ENCODE measurements around the gene ARHGAP22.

The ARHGAP22 gene

DNA sequence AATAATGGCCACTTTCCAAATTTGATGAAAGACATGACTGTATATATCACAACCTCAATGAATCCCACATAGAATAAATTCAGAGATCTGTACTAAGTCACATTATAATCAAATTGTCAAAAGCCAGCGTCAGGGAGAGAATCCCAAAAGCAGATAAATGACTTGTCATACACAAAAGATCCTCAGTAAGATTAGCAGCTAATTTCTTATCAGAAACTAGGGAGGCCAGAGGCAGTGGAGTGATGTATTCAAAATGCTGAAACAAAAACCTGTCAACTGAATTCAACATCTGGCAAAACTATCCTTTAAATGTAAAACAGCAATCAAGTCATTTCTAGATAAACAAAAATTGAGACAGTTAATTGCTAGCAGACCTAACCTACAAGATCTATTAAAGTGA is 11.6 kb upstream of the ARHGAP22 start:
- ATAC-seq (no peak), DNase-seq (no peak)
- H3K27ac Mint-ChIP-seq: no peak overlapping the region
- H3K27me3 Mint-ChIP-seq: peaks cover 24% of the 10 kb centered on the region
- H3K4me3 Mint-ChIP-seq: no peak overlapping the region
- H3K4me1 Mint-ChIP-seq: no peaks in the 10 kb centered on the region
- H3K9me3 Mint-ChIP-seq: peaks cover 13% of the 10 kb centered on the region
- no peaks in the 10 kb centered on the region for H3K36me3 Mint-ChIP-seq (ENCODE audit: low read depth)

DNA sequence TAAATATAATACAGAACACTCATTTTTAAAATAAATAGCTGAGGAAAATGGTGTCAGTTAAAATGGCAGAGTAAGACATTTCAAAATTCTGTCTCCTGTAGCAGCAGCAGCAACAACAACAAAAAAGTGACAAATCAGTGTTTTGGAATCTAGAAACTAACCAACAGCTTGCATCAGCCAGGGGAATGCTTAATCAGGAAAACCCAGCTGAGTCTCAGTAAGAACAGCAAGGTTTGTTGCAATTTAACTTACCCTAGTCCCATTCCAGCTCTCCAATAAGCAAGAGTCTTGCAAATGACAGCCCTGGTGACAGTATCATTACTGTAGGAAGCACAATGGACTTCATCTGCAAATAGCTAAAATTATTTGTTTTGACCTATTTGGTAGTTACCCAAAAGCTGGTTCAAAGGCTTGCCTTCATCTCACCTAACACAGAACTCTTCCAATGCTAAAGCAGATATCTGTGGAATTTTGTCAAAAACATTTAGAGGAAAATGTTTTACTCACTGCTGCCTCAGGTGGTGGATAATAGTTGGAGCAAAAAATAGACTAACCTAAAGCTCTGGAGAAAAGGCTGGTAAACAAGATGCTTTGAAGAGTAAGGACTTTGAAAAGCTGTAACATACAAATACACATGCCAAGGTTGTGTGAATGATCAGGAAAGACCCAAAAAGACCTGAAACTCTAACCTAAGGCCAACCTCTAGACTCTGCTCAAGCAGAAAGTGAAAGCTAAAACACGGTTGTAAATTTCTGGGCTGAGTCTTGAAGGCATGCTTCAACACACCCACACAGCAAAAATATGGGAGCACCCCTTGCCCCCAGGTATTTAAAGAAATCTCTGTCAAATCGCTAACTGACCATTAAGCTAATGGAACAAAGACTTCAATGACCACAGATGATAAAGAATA is 9.9 kb upstream of the ARHGAP22 start:
- Mint-ChIP-seq H3K27ac (no peak overlapping the region), H3K36me3 (ENCODE audit: low read depth) (no peaks in the 10 kb centered on the region), H3K27me3 (peaks cover 26% of the 10 kb centered on the region), H3K4me1 (no peaks in the 10 kb centered on the region), H3K9me3 (peaks cover 13% of the 10 kb centered on the region), H3K4me3 (no peak overlapping the region)
- no peak for DNase-seq
- ATAC-seq: no peak

DNA sequence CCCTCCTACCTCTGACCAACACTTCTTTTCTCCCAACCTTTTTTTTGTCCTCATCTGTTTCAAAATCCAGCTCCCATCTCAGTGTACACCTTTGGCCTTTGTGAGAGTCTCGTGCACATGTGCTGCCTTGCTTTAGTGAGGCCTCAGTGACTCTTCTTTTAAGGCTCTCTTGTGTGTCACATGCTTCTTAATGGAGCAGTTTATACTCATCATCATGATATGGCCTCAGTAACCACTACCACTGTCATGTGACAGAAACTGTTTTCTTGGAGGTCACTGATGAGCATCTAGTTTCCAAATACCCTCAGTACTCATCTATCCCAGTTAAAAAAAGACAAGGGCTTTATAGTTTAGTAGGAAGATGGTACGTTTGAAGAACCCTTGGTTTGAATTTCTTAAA is 8.1 kb upstream of the ARHGAP22 start:
- Mint-ChIP-seq H3K36me3 (ENCODE audit: low read depth) (no peaks in the 10 kb centered on the region), H3K4me3 (no peak overlapping the region), H3K4me1 (no peaks in the 10 kb centered on the region), H3K27me3 (peaks cover 28% of the 10 kb centered on the region), H3K9me3 (peaks cover 13% of the 10 kb centered on the region), H3K27ac (no peak overlapping the region)
- DNase-seq: no peak
- no peak for ATAC-seq

DNA sequence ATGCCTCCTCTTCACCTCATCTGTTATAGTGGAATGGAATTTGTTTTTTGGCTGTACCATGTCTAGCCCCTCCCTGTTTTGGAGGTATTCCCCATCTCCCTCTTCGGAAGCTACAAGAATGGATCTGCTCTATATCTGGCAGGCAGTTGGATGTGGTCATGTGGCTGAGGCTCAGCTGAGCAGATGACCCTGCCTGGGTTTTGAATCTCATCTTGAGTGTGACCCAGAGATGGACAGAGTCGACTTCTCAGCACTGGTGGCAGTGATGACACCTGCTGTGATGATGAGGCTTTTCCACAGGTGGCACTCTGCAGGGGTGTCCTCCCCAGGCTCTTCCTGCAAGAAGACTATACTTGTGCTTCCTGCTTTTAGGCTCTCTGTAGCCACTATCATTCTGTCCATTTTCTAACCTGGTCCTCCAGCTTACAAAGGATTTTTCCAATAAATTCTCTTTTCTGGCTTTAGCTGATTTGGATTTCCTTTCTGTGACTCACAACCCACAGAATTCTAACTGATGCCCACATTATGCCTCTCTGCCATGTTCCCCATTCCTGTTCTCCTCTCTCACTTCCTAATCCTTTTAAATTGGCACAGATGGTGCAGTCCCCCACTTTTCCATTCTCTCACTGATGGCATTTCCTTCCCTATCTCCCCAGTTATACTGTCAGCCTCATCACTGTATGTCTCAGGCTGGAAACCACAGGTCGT is 7.5 kb upstream of the ARHGAP22 start:
- H3K4me3 Mint-ChIP-seq: no peak overlapping the region
- no peak overlapping the region for H3K27ac Mint-ChIP-seq
- peaks cover 25% of the 10 kb centered on the region for H3K27me3 Mint-ChIP-seq
- H3K9me3 Mint-ChIP-seq: peaks cover 13% of the 10 kb centered on the region
- H3K4me1 Mint-ChIP-seq: no peaks in the 10 kb centered on the region
- DNase-seq: no peak
- H3K36me3 Mint-ChIP-seq (ENCODE audit: low read depth): no peaks in the 10 kb centered on the region
- no peak for ATAC-seq

DNA sequence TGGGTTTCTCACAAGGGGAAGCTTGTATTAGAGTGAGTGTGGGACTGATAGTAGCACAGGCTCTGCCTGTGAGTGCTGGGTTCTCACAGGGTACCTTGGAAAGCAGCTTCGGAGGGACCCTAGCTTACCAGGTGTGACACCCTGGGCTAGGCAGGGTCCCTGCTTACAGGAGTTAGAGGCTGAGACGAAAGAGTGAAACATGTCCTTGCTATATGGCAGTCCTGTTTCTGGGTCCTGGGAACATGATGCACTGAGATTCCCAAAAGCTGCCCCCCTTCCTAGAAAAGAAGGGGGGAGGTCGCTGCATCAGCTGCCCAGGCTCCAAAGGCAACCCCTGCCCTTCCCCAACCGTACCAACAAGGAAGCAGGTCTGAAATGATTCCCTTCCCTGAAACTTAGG is 6.3 kb upstream of the ARHGAP22 start:
- no peaks in the 10 kb centered on the region for H3K4me1 Mint-ChIP-seq
- no peak for ATAC-seq

DNA sequence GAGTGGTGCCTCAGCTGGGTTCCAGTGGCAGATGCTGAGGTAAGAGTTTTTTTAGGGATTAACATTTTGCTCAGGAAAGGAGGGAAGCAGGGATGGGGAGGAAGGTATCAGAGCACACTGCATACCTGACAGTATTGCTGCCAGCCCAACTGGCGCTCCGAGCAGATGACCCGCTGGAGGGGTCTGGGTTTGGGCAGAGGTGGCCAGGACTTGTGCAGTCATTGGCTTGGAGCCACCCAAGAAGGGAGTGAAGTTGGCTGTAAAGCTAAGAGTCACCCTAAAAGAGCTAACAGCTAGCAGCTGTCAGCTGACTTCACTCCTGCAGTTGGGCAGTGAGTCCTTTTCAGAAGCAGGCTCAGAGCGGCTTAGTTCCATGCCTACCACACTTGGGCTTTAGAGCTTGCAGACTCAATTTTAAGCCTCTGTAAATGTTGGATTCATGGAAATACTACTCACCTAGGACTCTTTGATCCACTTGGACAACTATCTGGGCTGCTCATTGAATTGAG is 5.8 kb upstream of the ARHGAP22 start:
- Mint-ChIP-seq H3K9me3 (peaks cover 5% of the 10 kb centered on the region), H3K4me1 (no peaks in the 10 kb centered on the region), H3K27me3 (peaks cover 35% of the 10 kb centered on the region), H3K4me3 (no peak overlapping the region), H3K36me3 (ENCODE audit: low read depth) (no peaks in the 10 kb centered on the region), H3K27ac (no peak overlapping the region)
- no peak for DNase-seq
- no peak for ATAC-seq

More for the DNA sequence above, 6.3 kb upstream of the ARHGAP22 start:
- H3K36me3 Mint-ChIP-seq (ENCODE audit: low read depth): no peaks in the 10 kb centered on the region
- DNase-seq: no peak
- H3K9me3 Mint-ChIP-seq: peaks cover 10% of the 10 kb centered on the region
- H3K4me3 Mint-ChIP-seq: no peak overlapping the region
- no peak overlapping the region for H3K27ac Mint-ChIP-seq
- peaks cover 32% of the 10 kb centered on the region for H3K27me3 Mint-ChIP-seq

DNA sequence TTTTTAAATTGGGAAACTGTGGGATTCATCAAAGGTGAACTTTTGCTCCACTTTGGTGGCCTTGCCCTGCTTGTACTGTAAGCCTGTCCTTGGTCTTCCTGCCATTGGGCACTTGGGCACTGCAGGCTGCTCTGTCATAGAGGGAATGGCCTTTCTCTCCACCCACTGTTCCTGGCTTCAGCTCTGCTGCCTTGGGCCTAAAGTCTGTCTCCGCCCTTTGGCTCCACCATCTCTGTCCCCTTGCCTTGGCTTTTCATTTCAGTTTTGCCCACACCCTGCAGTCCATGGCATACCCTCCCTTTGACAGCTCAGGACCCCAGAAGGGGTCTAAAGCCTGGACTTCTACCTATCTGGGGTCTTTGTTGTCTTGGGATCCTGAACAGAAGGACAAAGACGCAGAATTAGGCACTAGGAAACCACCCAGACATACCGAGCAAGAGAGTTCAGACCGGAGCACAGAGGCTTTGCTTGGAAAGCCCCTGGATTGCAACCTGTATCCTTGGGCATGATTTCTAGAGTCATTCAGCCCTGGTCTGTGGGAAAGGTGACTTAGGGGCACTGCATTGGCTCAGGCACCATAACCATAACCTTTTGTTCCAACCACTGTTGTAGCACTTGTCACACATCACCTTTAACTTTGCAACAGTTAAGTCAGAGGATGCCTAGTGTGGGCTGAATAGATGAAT is 5.2 kb upstream of the ARHGAP22 start:
- Mint-ChIP-seq H3K27me3 (peaks cover 38% of the 10 kb centered on the region), H3K9me3 (peaks cover 4% of the 10 kb centered on the region), H3K4me3 (no peak overlapping the region), H3K4me1 (no peaks in the 10 kb centered on the region), H3K36me3 (ENCODE audit: low read depth) (no peaks in the 10 kb centered on the region), H3K27ac (no peak overlapping the region)
- no peak for DNase-seq
- peak; percentile 41 for ATAC-seq

DNA sequence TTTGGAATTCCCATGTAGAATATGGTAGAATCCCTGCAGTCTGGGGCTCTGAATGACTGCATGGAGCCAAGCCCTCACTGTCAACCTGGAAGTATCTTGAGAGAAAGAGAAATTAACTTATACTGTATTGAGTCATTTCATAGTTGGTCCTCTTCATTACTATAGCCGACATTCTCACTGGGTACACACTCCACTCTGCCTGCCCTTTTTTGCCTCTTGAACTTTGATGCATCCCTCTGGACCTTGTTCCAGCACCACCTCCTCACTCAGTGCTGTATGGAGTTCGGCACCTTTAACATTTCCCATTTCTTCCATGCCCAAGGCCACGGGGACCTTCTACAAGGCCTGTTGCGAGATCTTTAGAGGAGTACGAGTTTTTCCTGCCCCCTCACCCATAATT is 4.6 kb upstream of the ARHGAP22 start:
- ATAC-seq (no peak), DNase-seq (no peak)
- H3K9me3 Mint-ChIP-seq: peaks cover 4% of the 10 kb centered on the region
- H3K36me3 Mint-ChIP-seq (ENCODE audit: low read depth): no peaks in the 10 kb centered on the region
- H3K27ac Mint-ChIP-seq: no peak overlapping the region
- peaks cover 42% of the 10 kb centered on the region for H3K27me3 Mint-ChIP-seq
- H3K4me1 Mint-ChIP-seq: no peaks in the 10 kb centered on the region
- no peak overlapping the region for H3K4me3 Mint-ChIP-seq

DNA sequence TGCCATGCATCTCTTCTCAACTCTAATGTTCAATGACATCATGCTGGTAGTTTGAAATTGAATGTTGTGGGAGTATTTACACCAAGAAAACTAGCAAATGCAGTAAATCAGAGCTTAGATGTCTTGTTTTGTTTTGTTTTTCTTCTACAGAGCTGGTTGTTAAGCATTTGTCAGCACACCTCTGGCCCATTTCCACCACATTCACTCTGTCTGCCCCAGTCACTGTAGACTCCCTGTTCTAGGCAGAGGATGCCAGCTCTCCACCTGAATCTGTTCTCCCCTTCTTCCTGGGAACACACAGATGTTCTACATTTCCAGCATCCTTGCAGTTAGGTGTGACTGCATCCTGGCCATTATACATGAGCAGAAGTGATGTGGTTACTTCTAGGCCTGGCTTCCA is 4.1 kb upstream of the ARHGAP22 start:
- peaks cover 46% of the 10 kb centered on the region for H3K27me3 Mint-ChIP-seq
- DNase-seq: no peak

DNA sequence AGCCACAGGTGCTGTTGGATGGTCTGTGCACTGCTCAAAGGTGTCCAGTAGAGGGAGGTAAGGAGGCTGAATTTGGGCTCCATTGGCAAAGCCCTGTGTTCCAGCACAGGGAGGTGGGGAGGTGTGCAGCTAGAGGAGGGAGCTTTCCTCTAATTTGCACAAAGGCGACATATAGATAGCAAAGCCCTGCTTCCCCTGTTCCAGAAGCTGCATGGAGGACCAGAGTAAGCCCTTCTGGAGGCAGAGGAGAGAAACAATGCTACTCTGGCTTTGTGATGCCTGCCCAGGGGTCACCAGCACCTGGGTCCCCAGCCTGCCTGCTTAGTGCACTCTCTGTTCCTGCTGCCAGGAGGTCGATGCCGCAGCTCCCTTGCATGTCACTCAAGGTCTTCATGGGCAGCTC is 3.4 kb upstream of the ARHGAP22 start:
- ATAC-seq (peak; percentile 51), DNase-seq (peak; percentile 22)
- Mint-ChIP-seq H3K27me3 (peaks cover 48% of the 10 kb centered on the region), H3K9me3 (no peaks in the 10 kb centered on the region), H3K27ac (no peak overlapping the region), H3K36me3 (ENCODE audit: low read depth) (no peaks in the 10 kb centered on the region), H3K4me3 (no peak overlapping the region), H3K4me1 (no peaks in the 10 kb centered on the region)

More for the DNA sequence above, 4.1 kb upstream of the ARHGAP22 start:
- Mint-ChIP-seq H3K4me3 (no peak overlapping the region), H3K27ac (no peak overlapping the region), H3K4me1 (no peaks in the 10 kb centered on the region), H3K9me3 (peaks cover 3% of the 10 kb centered on the region), H3K36me3 (ENCODE audit: low read depth) (no peaks in the 10 kb centered on the region)
- ATAC-seq: no peak

DNA sequence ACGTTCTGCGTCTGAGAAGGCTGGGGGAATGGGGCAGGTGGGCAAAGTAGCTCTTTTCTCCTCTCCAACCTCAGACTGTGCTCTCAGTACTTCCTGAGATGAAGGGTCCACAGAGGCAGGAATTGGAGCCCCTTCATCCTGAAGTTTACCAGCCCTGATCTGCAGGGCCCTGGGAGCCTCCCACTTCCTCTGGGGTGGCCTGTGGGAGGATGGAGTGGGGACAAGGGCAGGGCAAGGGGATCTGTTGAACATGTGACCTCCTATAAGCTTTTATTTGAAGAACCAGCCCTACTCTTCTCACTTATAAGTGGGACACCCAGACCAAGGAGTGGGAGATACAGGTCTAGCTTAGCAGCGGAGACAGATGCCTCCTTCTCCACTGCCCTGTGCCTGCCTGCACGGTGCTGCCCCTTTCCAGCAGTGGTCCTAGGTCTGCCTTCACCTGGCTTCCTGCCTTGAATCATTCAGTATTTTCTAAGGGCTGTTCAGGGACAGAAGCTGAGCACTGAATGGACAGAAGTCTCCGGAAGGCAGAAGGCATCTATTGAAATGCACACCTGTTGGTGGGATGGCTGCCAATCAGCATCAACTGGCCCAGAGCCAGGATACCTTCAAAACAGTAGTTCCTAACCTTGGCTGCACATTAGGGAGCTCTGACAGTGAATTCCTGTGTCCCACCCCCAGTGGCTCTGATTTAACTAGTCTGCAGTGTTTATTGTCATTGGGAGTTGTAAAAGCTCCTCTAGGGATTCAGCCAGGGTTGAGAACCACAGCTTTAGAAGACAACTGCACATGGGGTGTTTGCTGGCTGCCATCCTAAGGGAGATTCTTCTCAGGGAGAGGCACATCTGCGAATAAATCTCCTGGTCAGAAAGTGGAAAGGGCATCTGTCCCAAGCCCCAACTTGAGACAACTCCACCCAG is 2.7 kb upstream of the ARHGAP22 start:
- ATAC-seq (no peak), DNase-seq (no peak)
- Mint-ChIP-seq H3K27me3 (peaks cover 46% of the 10 kb centered on the region), H3K9me3 (no peaks in the 10 kb centered on the region), H3K4me1 (no peaks in the 10 kb centered on the region), H3K4me3 (no peak overlapping the region), H3K27ac (no peak overlapping the region), H3K36me3 (ENCODE audit: low read depth) (no peaks in the 10 kb centered on the region)

DNA sequence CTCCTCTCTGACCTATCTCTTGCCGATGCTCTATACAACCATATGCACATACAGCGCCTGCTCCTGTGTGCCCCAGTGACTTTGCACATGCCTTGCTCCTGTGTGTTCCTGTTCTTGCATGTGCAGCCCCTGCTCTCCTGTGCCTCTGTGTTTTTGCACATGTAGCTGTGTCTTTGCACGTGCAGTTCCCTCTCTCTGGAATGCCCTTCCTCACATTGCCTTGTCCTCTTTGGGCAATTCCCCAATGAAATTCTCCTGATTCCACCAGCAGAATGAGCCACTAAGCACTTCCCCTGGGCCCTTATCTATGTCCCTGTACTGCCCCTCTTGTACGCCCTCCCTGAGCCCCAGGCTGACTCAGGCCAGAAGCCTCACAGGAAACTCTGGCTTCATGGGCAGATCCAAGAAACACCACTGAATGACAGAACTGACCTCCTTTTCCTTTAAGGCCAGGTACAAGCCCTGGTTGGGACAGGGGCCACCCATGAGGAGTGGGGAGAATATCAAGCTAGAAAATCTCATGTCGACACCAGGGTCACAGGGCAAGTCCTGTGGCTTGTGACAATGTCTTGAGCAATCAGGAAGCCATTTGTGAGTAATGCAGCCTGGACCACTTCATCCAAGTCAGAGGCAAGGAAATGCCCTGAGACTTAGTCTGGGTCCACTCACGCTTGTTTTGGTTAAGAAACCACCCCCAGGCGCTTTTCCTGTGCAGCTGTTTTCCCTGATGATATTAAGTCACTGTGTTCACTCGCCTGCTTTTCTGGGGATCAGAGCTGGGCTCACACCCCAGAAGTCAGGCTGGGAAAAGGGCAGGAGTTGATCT is 1.9 kb upstream of the ARHGAP22 start:
- H3K36me3 Mint-ChIP-seq (ENCODE audit: low read depth): no peaks in the 10 kb centered on the region
- H3K4me3 Mint-ChIP-seq: no peak overlapping the region
- no peak overlapping the region for H3K27ac Mint-ChIP-seq
- peaks cover 40% of the 10 kb centered on the region for H3K27me3 Mint-ChIP-seq
- H3K4me1 Mint-ChIP-seq: no peaks in the 10 kb centered on the region
- DNase-seq (no peak), ATAC-seq (no peak)
- no peaks in the 10 kb centered on the region for H3K9me3 Mint-ChIP-seq

DNA sequence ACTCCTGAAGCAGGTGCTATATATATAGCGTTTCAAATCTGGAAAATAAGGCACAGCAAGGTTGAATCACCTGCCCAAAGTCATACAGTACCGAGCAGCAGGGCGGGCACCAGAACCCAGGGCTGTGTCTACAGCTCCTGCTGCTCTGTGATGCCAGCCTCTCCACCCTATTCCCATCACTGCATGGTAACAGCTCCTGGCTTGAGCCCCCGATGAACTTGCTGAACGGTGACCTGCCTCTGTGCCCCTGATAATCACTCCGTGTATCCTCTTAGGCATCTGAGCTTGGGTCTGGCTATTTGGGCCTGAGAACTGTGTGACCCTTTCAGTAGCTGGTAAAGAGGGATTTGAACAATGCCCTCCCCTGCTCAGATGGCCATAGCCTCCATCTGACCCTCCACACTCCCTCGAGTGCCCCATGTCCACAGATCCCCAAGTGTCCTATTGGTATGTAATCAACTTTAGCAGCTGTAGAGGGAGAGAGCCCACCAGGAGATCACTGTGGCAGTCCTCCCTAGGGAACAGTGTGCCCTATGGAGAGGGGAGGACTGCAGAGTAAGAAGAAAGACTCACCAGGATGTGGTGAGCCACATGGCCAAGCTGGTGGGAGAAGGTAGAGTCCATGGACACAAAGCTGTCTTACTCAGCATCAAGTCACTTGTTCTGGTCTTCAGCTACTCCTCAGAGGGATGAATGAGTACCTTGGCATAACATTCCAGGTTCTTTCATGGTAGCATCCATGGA is 1.1 kb upstream of the ARHGAP22 start:
- DNase-seq (no peak), ATAC-seq (no peak)
- Mint-ChIP-seq H3K36me3 (ENCODE audit: low read depth) (no peaks in the 10 kb centered on the region), H3K27ac (no peak overlapping the region), H3K9me3 (no peaks in the 10 kb centered on the region), H3K4me3 (no peak overlapping the region), H3K4me1 (no peaks in the 10 kb centered on the region), H3K27me3 (peaks cover 36% of the 10 kb centered on the region)

Data from activated naive CD8-positive, alpha-beta T cell treated with anti-CD3 and anti-CD28 coated beads, Interleukin-2, amount 50 U/mL, for 24 hours (primary cell).